Body of pancreas (tissue), 4 donors: ENCODE data around the gene AGO3.

Experiments used
- CTCF ChIP-seq, 7 experiments: fragments of 450-650 bp in 4 of 7; fragments of 200-600 bp in 3 of 7; sonication (generic) in 3 of 7; IDR thresholded peaks; one replicate each; pipeline ENCODE4 v1.5.1; 2016 to 2019; ENCODE audit warnings: antibody characterized with exemption in 7 of 7
- POLR2A ChIP-seq, 3 donors: fragments of 450-650 bp; IDR thresholded peaks; one replicate each; pipeline ENCODE4 v1.6.1; 2016; ENCODE audit warnings: antibody characterized with exemption in 3 of 3, mild to moderate bottlenecking in 2 of 3

GRCh38 chr1:36115200-36115669, 184.3 kb downstream of the AGO3 start:
- TF ChIP-seq CTCF (IDR thresholded peaks at IDR 0.05), result no peak
- no peak for TF ChIP-seq POLR2A (IDR thresholded peaks at IDR 0.05)
